SH-SY5Y (cell line): Measurements from ENCODE around the gene CSMD2.

Experiments
- GATA2 ChIP-seq: IDR thresholded peaks from 2 replicates; pipeline ENCODE4 v1.6.1; 2011; ENCODE audit warnings: mild to moderate bottlenecking, low read depth, low read length
- GATA3 ChIP-seq: IDR thresholded peaks from 2 replicates; pipeline ENCODE4 v1.6.1; 2011; ENCODE audit warnings: low read depth, mild to moderate bottlenecking, low read length, moderate library complexity

DNA sequence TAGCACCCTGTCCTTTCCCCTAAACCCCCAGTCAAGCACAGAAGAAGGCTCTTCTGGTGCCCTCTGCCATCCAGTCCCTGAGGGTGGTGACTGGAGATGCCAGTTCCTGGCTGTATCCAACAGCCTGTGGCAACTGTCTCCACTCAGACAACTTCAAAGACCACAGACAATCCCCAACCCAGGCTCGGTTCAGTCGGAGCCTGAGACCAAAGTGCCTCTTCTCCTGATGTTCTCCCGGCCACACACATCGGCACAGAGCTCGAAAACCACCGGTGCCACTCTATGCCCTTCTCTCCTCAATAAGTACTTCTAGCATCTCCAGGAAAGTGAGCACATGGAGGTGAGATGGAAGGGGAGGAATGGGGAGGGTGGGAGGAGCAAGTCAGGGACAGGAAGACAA, 340.7 kb downstream of the CSMD2 start:
- TF ChIP-seq GATA2 (no peak), GATA3 (no peak)
